Myocyte (in vitro differentiated cells): Measurements from ENCODE around the gene EDRF1. TPM values are rescaled to one million over a fixed set of nuclear protein-coding genes. Genes with fewer than 3 reads are reported as not detected.
"Not testable (repeated sequence)": the region's sequence is repeated elsewhere in the genome, so short reads cannot be mapped to it uniquely, and the experiment has no call there.

Experiments used
- DNase-seq: peaks from one replicate; pipeline ENCODE4 v3.0.0-alpha.2; 2012; ENCODE audit warnings: low read depth
- total RNA-seq: library from RNA; depleted of rRNA; stranded (reverse); fragments of >200 nt; gene quantifications from 2 replicates; pipeline ENCODE4 v1.2.3, GENCODE V29; 2014

The EDRF1 gene
- total RNA-seq, 1 donor from 2014 or later, result 17.3 TPM

- DNase-seq, result no peak
These were observed 10.5 kb upstream of the EDRF1 start for GRCh38 chr10:125708971-125709503.

GRCh38 chr10:125709553-125710474 lies 9.7 kb upstream of the EDRF1 start:
- DNase-seq, result no peak

GRCh38 chr10:125711110-125711750 lies 8.3 kb upstream of the EDRF1 start:
- DNase-seq, result no peak

- DNase-seq, result not testable (repeated sequence)
These were observed 4.8 kb upstream of the EDRF1 start for GRCh38 chr10:125714728-125715127.

GRCh38 chr10:125720002-125720382 lies 483 bp downstream of the EDRF1 start:
- DNase-seq, result no peak

GRCh38 chr10:125721035-125721434 lies 1.5 kb downstream of the EDRF1 start:
- no peak for DNase-seq

GRCh38 chr10:125722811-125723210 lies 3.3 kb downstream of the EDRF1 start:
- DNase-seq, result no peak

GRCh38 chr10:125726914-125727313 lies 7.4 kb downstream of the EDRF1 start:
- no peak for DNase-seq

- no peak for DNase-seq
These were observed 7.9 kb downstream of the EDRF1 start for GRCh38 chr10:125727436-125727835.

- no peak for DNase-seq
These were observed 14.6 kb downstream of the EDRF1 start for GRCh38 chr10:125734148-125734547.

- no peak for DNase-seq
These were observed 15.3 kb downstream of the EDRF1 start for GRCh38 chr10:125734823-125735222.

GRCh38 chr10:125738206-125738605 lies 18.7 kb downstream of the EDRF1 start:
- DNase-seq, result no peak

GRCh38 chr10:125739994-125740679 lies 20.6 kb downstream of the EDRF1 start:
- DNase-seq, result no peak

GRCh38 chr10:125742465-125742864 lies 23.0 kb downstream of the EDRF1 start:
- peak; percentile 2 for DNase-seq

- DNase-seq, result no peak
These were observed 25.4 kb downstream of the EDRF1 start for GRCh38 chr10:125744909-125745308.

GRCh38 chr10:125747417-125747816 lies 27.9 kb downstream of the EDRF1 start:
- no peak for DNase-seq

GRCh38 chr10:125756196-125756595 lies 36.7 kb downstream of the EDRF1 start:
- DNase-seq, result no peak

- DNase-seq, result no peak
These were observed 37.5 kb downstream of the EDRF1 start for GRCh38 chr10:125756853-125757487.

GRCh38 chr10:125757742-125758141 lies 38.2 kb downstream of the EDRF1 start:
- DNase-seq, result no peak

- no peak for DNase-seq
These were observed 42.5 kb downstream of the EDRF1 start for GRCh38 chr10:125761961-125762360.
